HG03571 (cell line): ENCODE data around the gene CDYL.

Experiments used
- ATAC-seq: cut with Tn5 transposase; IDR thresholded peaks from one replicate; pipeline ENCODE4 v1.9.1; 2021; ENCODE audit not compliant: unreplicated experiment

The CDYL gene

GRCh38 chr6:4879741-4880275 is 103.6 kb downstream of the CDYL start:
- no peak for ATAC-seq

- no peak for ATAC-seq
These were observed 104.2 kb downstream of the CDYL start for GRCh38 chr6:4880363-4880762.

GRCh38 chr6:4883298-4883697 is 107.1 kb downstream of the CDYL start:
- no peak for ATAC-seq

GRCh38 chr6:4884646-4885340 is 108.6 kb downstream of the CDYL start:
- peak; percentile 45 for ATAC-seq

- ATAC-seq, result no peak
These were observed 109.2 kb downstream of the CDYL start for GRCh38 chr6:4885341-4885933.

GRCh38 chr6:4888841-4889240 is 112.6 kb downstream of the CDYL start:
- ATAC-seq, result no peak

GRCh38 chr6:4889701-4890100 is 113.5 kb downstream of the CDYL start:
- ATAC-seq, result no peak

GRCh38 chr6:4890191-4890590 is 114.0 kb downstream of the CDYL start:
- no peak for ATAC-seq

GRCh38 chr6:4890627-4891026 is 114.4 kb downstream of the CDYL start:
- no peak for ATAC-seq

GRCh38 chr6:4891141-4891540 is 114.9 kb downstream of the CDYL start:
- ATAC-seq, result no peak

GRCh38 chr6:4892785-4893485 is 116.7 kb downstream of the CDYL start:
- ATAC-seq, result no peak

GRCh38 chr6:4894049-4894448 is 117.8 kb downstream of the CDYL start:
- no peak for ATAC-seq

- ATAC-seq, result no peak
These were observed 119.8 kb downstream of the CDYL start for GRCh38 chr6:4895971-4896370.

- no peak for ATAC-seq
These were observed 120.2 kb downstream of the CDYL start for GRCh38 chr6:4896401-4896800.

GRCh38 chr6:4899249-4900034 is 123.2 kb downstream of the CDYL start:
- ATAC-seq, result no peak

- ATAC-seq, result peak; percentile 78
These were observed 125.3 kb downstream of the CDYL start for GRCh38 chr6:4901386-4902061.

- no peak for ATAC-seq
These were observed 126.2 kb downstream of the CDYL start for GRCh38 chr6:4902363-4902762.

GRCh38 chr6:4903121-4903520 is 126.9 kb downstream of the CDYL start:
- no peak for ATAC-seq

GRCh38 chr6:4903751-4904370 is 127.7 kb downstream of the CDYL start:
- ATAC-seq, result no peak

- ATAC-seq, result no peak
These were observed 128.3 kb downstream of the CDYL start for GRCh38 chr6:4904461-4905025.
